HG03280 (cell line): ENCODE measurements around the gene HOXA9.

Experiments
- ATAC-seq: cut with Tn5 transposase; IDR thresholded peaks from one replicate; pipeline ENCODE4 v1.9.1; 2021; ENCODE audit warnings: mild to moderate bottlenecking, moderate library complexity; ENCODE audit not compliant: unreplicated experiment

HOXA9 gene

DNA sequence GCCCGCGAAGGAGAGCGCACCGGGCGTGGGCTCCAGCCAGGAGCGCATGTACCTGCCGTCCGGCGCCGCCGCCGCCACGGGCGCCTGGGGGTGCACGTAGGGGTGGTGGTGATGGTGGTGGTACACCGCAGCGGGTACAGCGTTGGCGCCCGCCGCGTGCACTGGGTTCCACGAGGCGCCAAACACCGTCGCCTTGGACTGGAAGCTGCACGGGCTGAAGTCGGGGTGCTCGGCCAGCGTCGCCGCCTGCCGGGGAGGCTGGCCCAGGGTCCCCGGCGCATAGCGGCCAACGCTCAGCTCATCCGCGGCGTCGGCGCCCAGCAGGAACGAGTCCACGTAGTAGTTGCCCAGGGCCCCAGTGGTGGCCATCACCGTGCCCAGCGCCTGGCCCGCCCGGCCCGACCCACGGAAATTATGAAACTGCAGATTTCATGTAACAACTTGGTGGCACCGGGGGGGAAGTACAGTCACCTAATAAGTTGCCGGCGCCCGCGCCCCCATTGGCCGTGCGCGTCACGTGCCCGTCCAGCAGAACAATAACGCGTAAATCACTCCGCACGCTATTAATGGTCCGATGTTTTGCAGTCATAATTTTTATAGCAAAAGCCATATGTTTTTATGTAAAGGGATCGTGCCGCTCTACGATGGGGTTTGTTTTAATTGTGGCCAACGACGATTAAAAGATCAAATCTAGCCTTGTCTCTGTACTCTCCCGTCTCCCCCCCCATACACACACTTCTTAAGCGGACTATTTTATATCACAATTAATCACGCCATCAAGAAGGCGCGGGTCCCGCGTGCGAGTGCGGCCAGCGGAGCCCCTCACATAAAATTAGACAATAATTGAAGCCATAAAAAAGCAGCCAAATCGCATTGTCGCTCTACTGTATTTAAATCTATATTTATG lies at the start of gene HOXA9:
Gene HOXA9 (minus strand): TSS at position 449 of the 907 bp plus-strand sequence. CDS start 80 bp downstream, at position 369.
- ATAC-seq = no peak

DNA sequence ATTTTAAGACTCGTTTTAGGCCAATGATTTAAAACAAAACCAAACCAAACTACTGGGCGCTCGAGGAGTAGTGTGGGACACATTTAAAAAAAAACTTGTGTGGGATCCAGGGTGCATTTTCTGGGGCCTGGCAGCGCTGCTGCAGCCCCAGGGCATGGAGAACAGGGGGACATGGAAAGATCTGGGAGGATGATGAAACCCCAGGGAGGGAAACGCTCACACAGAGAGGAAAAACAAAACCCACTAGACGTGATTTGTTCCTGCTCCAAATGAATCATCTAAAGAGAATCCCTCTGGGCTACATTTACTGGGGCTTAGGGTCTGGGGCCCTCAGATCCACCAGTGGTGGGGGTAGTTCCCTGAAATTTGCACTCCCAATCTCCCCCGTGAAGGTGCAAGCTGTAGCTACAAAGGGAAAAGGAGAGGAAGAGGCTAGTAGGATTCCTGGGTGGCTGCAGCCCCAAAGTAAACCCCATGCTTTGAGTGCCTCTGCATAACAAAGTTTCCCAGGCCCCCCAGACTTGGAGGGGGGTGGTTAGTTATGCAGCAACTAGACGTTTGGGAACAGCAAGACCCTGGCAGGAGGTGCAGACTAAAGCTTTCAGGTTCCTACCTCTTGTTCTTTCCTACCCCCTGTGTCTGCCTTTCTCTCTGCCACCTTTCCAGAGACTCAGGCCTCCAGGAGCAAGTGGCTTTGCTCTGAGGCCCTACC lies 49.1 kb upstream of the HOXA9 start:
- no peak for ATAC-seq

DNA sequence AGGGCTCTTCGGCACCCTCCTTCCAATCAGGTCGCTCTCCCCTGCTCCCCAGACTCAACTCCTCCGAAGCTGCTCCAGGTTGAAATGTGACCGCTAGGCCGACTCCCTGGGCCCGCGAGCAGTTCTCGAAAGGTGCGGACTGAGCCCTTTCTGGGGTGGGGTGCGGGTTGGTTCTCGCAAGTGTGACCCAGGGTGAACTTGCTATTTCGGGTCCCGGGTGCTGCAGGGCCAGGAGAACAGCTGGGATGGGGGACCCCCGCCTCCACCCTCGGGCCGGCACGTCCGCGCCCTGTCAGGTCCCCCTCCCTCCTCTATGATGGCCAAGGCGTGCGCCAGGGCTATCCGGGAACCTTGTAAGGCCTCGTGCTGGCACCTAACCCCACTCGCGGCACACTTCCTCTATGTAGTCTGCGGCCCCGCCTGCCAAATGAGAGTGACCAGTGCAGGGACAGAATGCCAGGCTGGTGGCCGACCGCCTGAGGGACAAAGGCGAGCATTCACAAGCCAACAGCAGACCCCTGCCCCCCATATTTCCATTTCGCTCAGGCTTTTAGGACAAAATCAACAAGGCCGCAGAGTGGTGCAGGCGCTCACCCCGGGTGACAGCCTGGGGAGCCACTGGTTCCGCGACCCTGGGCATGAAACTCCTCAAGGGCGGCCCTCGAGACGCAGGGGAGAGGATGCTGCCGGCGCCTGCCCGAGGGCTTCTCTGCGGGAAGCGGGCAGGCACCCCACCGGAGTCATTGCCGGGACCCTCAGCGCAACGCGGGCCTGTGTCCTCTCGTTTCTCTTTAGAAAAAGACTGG lies 48.3 kb upstream of the HOXA9 start:
- ATAC-seq = no peak

DNA sequence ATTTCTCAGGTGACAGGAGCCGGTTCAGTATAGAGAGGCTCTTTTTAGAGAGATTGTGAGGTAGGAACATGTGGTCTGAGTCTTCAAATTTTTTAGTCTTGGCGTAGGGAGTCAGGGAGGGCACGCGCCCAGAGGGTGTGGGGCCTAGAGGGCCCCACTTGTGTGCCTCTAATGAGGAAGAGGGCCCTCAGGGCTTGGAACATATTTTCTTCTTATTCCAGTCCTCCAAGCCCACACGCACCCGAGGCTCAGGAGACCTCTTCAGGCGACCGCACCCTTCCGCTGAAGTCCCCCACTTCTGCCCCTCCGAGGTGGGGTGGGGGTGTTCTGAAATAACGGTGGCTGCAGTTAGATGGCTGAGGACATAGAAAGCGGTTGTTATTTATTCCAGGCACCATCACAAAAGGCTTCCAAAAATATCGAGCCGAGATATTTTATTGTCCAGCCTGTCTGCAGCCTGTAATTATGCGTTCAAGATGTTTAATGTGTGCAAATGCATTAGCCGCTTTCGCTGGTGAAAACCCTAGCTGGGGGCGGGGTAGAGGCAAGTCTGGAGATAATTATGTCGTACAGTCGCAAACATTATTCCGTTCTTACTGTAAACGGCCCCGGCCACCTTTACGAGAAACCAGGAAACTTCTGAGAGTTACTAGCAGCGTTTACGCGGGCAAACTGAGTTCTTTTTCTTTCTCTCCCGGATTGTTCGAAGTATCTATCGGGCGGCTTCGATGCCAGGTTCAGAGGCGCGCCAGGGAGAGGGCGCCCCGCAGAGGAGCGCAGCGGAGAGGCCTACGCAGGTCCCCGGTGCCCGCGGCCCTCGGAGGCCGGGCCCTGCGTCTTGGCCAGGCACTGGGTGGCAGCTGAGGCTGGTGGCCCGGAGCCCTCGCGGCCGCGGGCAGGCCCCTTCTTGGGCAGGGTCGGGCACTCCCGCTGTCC lies 47.4 kb upstream of the HOXA9 start:
- no peak for ATAC-seq

DNA sequence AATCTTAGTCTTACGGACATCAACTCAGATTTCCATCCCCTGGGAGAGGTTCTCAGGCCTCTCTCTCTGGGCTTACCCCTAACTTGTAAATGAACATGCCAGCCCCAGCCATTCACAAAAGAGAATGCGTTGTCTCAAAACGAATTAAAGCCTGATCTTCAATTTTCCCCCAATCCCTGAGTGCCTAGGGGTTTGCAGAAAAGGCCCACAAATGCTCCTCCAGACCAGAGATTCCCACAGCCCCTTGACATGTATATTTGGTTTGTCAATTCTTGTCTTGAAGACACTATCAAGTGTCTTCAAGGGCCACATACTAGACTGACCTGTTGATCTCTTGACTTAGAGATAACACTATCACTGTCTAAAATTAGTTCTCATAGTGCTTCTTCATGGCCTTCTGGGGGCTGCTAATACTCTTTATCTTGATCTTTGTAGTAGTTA lies 46.4 kb upstream of the HOXA9 start:
- no peak for ATAC-seq

DNA sequence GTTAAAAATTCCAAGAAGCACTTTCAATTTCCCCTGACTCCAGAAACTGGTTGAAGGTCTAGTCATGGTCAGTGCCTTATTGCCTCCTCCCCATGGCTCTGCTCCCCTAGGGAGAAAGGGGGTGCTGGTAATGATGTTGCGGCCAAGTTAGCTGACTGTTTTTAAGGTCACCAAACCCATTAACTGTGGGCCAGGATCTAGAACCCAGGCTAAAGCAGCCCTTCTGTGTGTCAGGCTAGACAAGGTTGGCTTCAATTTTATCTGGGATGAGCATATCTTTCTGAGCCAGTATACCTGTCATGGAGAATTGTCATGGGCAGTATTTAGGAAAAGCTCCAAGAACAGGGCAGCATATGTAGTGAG lies 45.7 kb upstream of the HOXA9 start:
- ATAC-seq = no peak

DNA sequence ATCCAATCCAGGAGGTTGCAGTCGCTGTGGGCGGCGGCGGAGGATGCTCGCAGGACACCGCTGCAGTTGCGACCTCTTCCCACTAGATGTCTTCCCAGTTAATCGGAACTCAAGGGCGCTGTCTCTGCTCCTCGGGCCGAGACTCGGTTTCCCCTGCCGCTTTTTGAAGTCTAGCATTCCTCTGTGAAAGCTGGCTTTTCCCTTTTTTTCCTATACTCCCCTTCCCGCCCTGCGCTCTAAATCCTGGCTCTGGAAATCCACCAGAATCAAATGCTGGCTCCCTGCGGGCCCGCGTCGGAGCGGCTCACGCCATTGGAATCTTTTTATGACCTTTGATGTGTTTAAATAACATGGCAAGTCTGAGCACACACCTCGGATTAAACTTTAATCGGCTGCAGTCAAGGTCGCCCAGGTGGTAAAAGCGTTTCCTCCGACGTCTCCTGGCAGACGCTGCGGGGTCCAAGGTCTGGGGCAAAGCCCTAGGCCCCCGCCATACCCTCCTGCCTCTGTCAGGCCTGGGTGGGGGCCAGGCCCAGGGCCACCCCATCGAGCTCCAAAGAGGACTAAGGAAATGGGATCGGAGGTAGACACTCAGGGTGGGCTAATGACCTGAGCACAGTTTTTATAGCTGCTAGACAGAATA lies 45.2 kb upstream of the HOXA9 start:
- no peak for ATAC-seq

DNA sequence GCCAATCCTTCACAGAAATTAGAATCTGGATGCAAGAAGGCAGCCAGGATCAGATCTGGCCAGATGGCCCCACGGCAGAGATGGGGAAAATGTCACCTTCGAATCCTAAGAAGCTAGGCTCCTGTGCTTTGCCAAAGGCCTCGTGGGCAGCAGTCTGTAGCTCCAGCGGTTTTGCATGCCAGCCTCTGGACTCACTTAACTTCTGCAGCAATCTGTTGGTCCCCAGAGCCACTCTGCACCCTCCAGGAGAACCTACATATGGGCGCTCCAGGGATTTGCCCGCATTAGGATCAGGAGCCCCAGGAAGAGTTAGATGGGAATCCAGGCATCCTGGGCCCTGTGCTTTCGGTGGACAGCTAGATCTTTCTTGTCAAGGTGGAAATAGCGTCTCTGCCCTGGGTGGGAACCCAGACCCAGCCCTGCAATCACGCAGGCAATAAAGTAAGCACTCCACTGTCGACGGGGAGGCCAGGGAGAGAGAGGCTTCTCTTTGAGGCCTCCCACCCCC lies 44.6 kb upstream of the HOXA9 start:
- ATAC-seq = no peak

DNA sequence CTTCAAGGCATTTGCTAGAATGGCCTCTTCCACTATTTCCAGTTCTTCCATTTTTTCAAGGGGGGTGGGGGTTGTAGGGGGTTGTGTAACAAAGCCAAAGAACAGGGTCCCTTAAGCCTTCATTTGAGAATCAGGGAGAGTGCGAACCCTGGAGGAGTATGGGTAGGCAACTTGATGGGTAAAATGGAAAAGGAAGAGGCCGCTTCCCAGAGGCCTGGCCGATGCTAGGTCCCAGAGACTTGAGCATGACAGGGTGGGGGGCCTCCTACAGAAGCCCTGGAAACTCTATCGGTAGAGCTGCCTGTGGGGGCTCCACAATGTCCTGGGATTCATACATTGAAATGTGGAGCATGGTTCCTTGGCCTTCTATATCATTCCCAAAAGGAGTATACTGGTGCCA lies 43.7 kb upstream of the HOXA9 start:
- no peak for ATAC-seq

DNA sequence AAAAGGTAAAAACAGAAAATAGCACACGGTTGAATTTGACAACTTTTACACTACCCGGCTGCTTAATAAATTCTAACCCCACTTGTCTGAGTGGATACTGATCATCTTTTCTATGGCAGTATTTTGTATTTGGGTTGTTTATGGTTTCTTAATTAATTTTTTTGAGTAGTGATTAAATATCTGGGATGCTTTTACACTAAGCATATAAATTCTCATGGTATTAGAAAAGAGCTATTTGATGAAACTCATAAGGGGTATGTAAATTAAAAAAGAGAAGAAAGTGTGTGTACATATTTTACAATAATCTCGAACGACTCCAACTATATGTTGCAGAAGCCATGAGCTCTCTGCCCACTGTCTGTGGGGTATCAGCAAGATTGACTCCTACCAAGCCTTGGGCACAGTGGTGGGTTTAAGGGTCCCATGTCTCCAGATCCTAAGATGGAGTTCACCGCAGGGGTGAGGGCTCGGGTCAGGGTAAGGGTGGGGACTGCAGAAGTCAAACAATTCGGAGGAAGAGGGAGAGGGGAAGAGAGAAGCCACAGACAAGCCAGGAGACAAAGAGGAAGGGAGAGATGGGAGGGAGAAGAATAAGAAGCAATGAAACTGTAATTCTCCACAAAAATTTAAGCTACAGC lies 42.1 kb upstream of the HOXA9 start:
- no peak for ATAC-seq

DNA sequence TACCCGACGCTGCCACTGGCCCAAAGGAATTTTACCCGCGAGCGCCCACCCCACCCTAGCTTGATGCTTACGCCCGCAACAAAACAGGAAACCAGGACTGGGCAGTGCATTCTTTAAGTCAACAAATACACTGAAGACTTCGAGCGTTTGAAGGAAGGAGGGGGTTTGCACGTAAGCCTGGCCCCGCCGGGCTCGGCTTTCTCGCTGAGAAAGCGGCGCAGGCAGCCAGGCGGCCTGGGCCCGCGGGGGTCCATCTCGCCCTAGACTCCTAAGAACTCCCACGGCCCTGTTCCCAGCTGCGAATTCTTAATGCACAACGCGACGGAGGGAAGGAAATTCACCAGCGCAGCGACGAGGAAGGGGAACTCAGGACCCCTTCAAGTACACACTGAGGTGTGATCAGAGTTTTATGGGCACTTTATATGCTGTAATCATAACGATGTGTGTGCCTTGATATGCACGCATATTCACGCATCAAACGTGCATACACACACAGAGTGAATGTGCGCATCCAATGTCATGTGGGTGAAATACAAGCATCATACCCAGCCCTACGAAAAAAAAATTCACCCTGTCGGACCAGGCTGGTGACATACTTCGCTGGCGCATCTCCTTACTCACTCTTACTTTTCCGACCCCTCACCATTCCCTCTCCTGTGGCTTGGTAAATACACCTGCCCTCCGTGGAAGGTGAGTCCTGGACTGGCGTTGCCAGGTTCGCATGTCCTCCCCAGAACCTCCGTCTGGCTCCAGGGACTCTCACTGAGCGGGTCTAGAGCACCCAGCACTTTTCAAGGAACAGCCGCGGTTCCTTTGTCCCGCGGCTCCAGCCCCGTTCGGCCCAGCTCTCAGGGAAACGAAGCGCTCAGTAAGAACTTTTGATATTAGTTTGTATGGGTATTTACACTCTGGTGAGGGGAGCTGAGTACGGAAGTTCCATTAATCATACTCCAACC lies 40.3 kb upstream of the HOXA9 start:
- ATAC-seq = no peak

DNA sequence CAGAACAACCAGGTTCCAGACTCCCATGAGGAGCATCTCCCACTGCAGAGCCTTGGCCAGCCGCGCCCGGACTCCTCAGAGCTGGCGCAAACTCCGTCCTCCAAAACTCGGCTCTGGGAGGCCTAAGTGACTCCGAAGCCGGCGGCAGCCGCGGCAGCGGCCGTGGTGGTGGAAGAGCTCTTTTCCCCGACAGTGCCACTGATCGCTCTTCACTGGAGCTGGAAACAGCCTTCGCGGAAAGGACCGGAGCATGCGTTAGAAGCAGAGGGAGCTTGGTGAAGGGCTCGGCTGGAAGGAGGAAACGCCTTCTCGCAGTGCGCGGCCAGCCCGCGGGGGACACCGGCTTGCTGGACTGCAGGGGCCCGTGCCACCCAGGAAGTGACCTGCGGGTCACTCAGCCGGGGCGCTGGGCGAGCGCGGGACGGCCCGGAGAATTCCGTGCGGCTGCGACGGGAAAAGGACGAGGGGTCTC lies 39.5 kb upstream of the HOXA9 start:
- ATAC-seq = no peak

DNA sequence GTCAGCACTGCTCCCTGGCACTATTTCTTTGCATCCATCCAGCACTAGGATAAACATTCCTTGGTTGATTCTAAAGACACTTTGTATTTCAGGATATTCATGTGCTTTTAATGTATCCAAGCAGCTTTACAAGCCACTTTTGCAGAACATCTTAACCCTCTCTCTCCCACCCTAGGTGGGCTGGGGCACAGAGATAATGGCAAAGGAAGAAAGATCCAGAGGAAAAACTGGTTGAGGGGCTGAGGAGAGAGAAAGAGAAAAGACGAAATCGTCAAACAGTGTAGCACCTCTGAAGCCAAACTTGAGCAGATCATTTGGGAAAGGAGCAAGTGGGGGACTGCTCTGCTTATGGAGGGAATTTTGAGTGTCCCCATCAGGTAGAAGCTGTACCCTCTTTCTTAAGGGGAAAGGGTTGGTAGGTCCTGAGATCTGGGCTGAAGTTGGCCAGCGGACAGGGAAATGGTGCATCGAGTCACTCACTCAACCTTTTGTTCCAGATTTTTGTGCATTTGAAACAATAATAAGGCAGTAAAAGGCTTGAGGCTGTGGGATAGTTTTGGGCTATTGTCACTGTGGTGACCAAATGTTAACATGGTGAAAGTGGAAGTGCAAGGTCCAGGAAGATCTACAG lies 38.7 kb upstream of the HOXA9 start:
- ATAC-seq = no peak

DNA sequence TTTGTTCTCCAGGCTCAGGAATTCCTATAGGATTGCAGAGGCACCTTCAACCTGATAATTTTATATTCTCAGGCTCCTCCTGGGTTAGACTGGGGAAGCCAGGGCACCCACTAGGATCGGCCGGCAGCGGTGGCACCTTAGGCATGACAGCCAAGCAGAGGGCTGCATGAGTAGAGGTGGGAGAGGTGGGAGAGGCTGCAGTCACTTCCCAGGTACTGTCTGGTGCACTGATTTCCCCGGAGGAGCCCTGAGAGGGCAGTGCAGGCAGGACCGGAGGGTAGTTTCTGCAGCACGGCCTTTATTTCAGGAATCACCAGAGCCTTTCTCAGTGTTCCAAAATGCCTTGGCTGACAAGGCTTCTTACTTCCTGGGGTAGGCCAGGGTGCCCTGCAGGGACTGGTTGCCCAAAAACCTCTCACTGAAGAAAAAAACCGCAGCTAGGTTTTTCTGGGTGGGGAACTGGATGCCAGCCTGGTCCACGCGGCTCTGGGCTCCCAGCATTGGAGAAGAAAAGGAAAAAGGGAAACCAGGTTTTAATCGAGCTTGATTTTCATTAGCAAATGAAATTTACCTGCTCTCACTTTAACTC lies 38.1 kb upstream of the HOXA9 start:
- no peak for ATAC-seq

DNA sequence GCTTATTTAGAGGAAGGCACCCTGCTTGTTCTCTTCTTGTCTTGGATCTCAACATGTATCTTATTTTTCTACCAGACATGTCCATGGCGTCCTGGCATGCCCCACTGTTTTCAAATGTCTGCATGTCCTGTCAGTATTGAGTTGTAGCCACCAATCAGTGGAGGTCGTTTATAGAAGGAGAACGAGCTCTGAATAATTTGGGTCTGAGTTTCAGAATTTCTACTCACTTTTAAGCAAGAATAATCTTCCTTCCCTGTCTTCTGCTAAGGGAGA lies 37.5 kb upstream of the HOXA9 start:
- ATAC-seq = no peak

DNA sequence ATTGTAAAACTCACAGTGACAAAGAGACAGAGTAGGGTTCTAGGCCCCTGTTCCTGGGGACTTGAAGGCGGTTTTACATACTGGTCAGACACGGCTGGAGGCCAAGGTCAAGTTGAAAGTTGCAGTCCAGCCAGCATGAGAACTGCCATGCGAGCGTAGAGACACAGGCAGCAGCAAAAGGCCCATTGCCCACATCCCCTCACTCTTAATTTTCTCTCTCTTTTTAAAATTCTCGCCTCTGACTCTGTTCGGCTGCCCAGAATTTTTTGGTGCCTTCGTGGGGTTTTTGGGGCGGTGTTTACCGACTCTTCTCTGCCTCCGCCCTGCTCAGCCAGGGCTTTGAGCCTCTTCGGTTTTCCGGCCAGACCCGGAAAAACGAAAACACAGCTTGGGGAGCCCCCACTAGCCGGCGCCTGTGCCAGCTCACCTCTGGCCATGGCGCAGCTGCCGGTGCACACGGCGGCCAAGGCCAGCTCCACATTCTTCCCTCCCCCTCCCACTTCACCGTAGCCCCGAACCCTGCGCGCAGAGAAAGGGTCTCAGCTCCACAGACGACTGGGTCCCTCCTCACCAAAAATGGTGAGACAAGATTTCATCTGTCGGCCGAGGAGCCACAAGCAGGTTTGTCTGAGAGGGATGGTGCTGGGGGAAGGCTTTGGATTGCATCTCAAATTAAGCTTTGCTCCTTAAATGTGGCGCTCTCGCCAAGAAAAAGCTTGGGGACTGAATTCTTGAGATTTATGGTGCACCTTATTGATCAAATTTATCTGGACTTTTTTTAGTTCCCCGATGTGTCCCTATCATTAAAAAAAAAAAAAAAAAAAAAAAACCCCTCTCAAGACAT lies 36.9 kb upstream of the HOXA9 start:
- ATAC-seq = no peak
